ENCODE results near the gene TSSK6. TPM values are rescaled to one million over a fixed set of nuclear protein-coding genes. Genes with fewer than 3 reads are reported as not detected.

The TSSK6 gene
- total and polyA plus RNA-seq, 2 of the 4 experiments (the other 2 are of a cell fraction): 1.3 to 2.2 TPM

DNA sequence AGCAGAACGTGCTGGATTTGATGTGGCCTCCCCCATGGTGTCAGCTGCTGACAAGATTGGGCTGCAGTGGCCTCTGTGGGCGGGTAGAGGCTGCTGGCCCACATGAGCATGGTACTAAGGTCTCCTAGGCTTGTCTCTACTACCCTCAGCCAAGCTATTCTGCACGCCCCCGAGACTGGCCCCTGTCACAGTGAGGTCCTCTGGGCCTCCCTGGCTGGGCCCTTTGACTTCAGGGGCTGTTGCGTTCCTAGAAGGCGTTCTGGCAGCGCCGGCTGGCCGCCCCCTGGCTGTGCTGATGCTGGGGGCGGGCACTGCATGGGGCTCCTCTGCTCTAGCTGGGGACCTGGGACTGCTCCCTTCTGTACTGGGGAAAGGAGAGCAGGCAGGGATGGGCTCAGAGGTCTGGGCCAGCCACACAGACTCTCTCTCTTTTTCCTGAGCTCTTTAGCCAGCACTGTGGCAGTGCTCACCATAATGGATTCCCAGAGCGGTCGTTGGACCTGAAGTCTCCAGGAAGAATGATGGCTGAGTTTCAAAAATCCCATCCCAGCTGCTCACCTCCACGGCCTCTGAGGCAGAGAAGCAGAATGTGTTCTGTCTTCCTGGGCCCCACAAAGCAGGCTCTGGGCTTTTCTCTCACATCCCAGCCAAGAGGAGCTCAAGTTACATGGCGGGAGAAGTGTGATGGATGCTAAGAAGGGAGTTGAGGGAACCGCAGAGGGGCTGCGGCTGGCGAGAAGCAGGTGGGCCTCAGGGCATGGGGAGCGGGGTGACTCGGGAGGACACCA lies 32.3 kb downstream of the TSSK6 start:
- Histone ChIP-seq H3K4me2 (ENCODE audit: low read depth, low read length) (no peak overlapping the region), H2AK5ac (ENCODE audit: low read depth, low read length) (peak overlapping the region; percentile 31; the same call in 1 of the 2 replicates), H4K20me1 (ENCODE audit: insufficient read depth, low read length) (peaks cover 20% of the 10 kb centered on the region), H3K27me3 (ENCODE audit: control insufficient read depth, insufficient read depth, low read length) (no peaks in the 10 kb centered on the region), H3K4me3 (ENCODE audit: insufficient read depth, low read depth, low read length) (no peak overlapping the region), H3K56ac (ENCODE audit: extremely low read depth, insufficient read depth, low read length) (no peak overlapping the region), H3K27ac (ENCODE audit: insufficient read depth, low read length) (0 out of 2 replicates have a peak overlapping the region, but pooled peaks have one; percentile 20), H3K79me1 (ENCODE audit: low read depth in 1 of 2, low read length in 2 of 2) (peaks cover 18 to 88% of the 10 kb centered on the region in 2 experiments), H3K23ac (ENCODE audit: low read depth, low read length) (no peak overlapping the region), H3K4ac (ENCODE audit: low read depth, low read length) (no peak overlapping the region), H2BK120ac (ENCODE audit: low read depth, low read length) (no peak overlapping the region), H2AK9ac (replicated peaks; ENCODE audit: low read depth, low read length, poor library complexity) (no peak overlapping the region), H4K91ac (ENCODE audit: insufficient read depth, low read depth, low read length) (no peak overlapping the region), H3K9me3 (ENCODE audit: control insufficient read depth, insufficient read depth, low read length) (no peaks in the 10 kb centered on the region), H2BK15ac (ENCODE audit: low read depth, low read length) (no peak overlapping the region), H3K9me1 (ENCODE audit: insufficient read depth, low read length) (peaks cover 16% of the 10 kb centered on the region), H4K5ac (ENCODE audit: low read depth, low read length) (no peak overlapping the region), H2BK5ac (ENCODE audit: low read depth, low read length, poor library complexity, severe bottlenecking) (no peak overlapping the region), H3K36me3 (ENCODE audit: control insufficient read depth, insufficient read depth, low read length) (peaks cover 4% of the 10 kb centered on the region; the same call in 1 of the 2 replicates), H4K8ac (ENCODE audit: low read depth in 2 of 2, low read length in 2 of 2) (peak overlapping the region in 1 of 2 experiments; percentile 13; a peak in 1 of 4 replicates), H2BK20ac (ENCODE audit: low read depth, low read length) (no peak overlapping the region), H3K4me1 (ENCODE audit: control insufficient read depth, insufficient read depth, low read length) (peaks cover 26% of the 10 kb centered on the region), H2AFZ (replicated peaks; ENCODE audit: low read length, poor library complexity) (no peak overlapping the region), H3K18ac (ENCODE audit: low read depth, low read length) (no peak overlapping the region), H3K14ac (replicated peaks; ENCODE audit: low read depth, low read length) (no peak overlapping the region), H3K9ac (ENCODE audit: low read depth, low read length) (no peak overlapping the region)
- WGBS, 2 experiments (ENCODE audit: extremely low coverage in 2 of 2, insufficient read length in 1 of 2): 55% methylated on average over 6 of the region's 19 CpGs; no CpG with 5 or more reads in 1 of the 2 experiments
- in situ Hi-C loops (cut with MboI; ENCODE audit: low sequenced_read_pairs) (no loop called here), intact Hi-C loops (cut with micrococcal nuclease) (no loop called here), dilution Hi-C loops (cut with HindIII; ENCODE audit: low sequenced_read_pairs, unreplicated experiment) (no loop called here)
- CTCF ChIA-PET: no interaction called here
- 0 out of 2 replicates have a peak, but pooled peaks have one; percentile 22 for ATAC-seq (ENCODE audit: low read depth)
- DNase-seq: peak; percentile 61
- TF ChIP-seq RCOR1 (IDR thresholded peaks at IDR 0.05; ENCODE audit: insufficient replicate concordance, low read length): no peak
- no peak for TF ChIP-seq RFX5 (IDR thresholded peaks at IDR 0.05; ENCODE audit: low read depth, low read length)
- no peak for TF ChIP-seq FOS (IDR thresholded peaks at IDR 0.05; ENCODE audit: low read depth, low read length)
- TF ChIP-seq, protein P1, sequence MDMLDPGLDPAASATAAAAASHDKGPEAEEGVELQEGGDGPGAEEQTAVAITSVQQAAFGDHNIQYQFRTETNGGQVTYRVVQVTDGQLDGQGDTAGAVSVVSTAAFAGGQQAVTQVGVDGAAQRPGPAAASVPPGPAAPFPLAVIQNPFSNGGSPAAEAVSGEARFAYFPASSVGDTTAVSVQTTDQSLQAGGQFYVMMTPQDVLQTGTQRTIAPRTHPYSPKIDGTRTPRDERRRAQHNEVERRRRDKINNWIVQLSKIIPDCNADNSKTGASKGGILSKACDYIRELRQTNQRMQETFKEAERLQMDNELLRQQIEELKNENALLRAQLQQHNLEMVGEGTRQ (IDR thresholded peaks at IDR 0.05; ENCODE audit: low read depth, low read length): no peak
- no peak for TF ChIP-seq POLR2A (IDR thresholded peaks at IDR 0.05; ENCODE audit: low read depth, low read length)
- no peak for TF ChIP-seq SMC3 (IDR thresholded peaks at IDR 0.05; ENCODE audit: low read depth, low read length)
- no peak for TF ChIP-seq MAFK (IDR thresholded peaks at IDR 0.05; ENCODE audit: low read depth, low read length)
- no peak for TF ChIP-seq MAZ (IDR thresholded peaks at IDR 0.05; ENCODE audit: borderline replicate concordance, low read depth, low read length)
- TF ChIP-seq BHLHE40 (IDR thresholded peaks at IDR 0.05; ENCODE audit: low read depth, low read length): no peak
- POLR2A ChIA-PET (ENCODE audit: unreplicated experiment): interaction anchor here (0.6 kb wide), 1 partner anchor 79 kb away, joined by 5 read pairs; no protein-coding TSS in a partner anchor
- no TSS peak for BruUV-seq (replicated peaks)

Data from IMR-90 (cell line).